OCI-LY3 (cell line): ENCODE data around the gene ARRB2.

Experiments
- EZH2phosphoT487 ChIP-seq: fragments of 200-600 bp; shearing (Covaris generic); IDR thresholded peaks from 2 replicates; pipeline ENCODE4 v1.6.1; 2018; ENCODE audit warnings: antibody characterized with exemption, mixed run types, low read depth
- TF ChIP-seq, protein P1 (sequence below): fragments of 200-600, 300-600 bp; sonication (generic); IDR thresholded peaks from 2 replicates; pipeline ENCODE4 v1.5.1; 2014; ENCODE audit warnings: antibody characterized with exemption, low read length, low read depth

GRCh38 chr17:4734857-4735475 lies 24.5 kb downstream of the ARRB2 start:
- TF ChIP-seq, protein P1, sequence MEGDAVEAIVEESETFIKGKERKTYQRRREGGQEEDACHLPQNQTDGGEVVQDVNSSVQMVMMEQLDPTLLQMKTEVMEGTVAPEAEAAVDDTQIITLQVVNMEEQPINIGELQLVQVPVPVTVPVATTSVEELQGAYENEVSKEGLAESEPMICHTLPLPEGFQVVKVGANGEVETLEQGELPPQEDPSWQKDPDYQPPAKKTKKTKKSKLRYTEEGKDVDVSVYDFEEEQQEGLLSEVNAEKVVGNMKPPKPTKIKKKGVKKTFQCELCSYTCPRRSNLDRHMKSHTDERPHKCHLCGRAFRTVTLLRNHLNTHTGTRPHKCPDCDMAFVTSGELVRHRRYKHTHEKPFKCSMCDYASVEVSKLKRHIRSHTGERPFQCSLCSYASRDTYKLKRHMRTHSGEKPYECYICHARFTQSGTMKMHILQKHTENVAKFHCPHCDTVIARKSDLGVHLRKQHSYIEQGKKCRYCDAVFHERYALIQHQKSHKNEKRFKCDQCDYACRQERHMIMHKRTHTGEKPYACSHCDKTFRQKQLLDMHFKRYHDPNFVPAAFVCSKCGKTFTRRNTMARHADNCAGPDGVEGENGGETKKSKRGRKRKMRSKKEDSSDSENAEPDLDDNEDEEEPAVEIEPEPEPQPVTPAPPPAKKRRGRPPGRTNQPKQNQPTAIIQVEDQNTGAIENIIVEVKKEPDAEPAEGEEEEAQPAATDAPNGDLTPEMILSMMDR: no peak
- TF ChIP-seq EZH2phosphoT487: no peak
